ENCODE measurements around the gene FASN.

Gene FASN

DNA sequence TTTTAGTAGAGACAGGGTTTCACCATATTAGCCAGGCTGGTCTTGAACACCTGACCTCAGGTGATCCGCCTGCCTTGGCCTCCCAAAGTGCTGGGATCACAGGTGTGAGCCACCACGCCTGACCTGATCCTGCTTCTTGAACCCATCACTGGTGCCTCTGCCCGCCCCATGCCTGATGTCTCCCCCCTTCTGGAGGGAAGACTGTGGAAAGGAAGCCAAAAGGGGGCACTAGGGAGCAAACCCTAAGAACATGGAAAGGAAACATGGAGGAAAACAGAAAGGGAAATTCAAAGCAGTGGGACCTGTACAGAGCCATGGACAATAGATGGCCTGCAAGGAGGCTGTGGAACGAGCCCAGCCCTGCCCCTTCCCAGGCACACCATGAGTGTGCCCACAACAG, 31.1 kb upstream of the FASN start:
- no peak for TF ChIP-seq POLR2AphosphoS5 (IDR thresholded peaks at IDR 0.05; ENCODE audit: borderline replicate concordance, low read depth, low read length)
- no peak for TF ChIP-seq EZH2 (IDR thresholded peaks at IDR 0.05)
- TF ChIP-seq FOXP2 (optimal IDR thresholded peaks at IDR 0.05; ENCODE audit: control extremely low read depth, extremely low read length, insufficient read depth): no peak
- H3K9me3 ChIP-seq (ENCODE audit: low read depth, low read length): no peaks in the 10 kb centered on the region
- H3K9ac ChIP-seq (ENCODE audit: insufficient read length): no peak overlapping the region
- H3K36me3 ChIP-seq (ENCODE audit: insufficient read depth, low read length): no peaks in the 10 kb centered on the region
- no peak for DNase-seq (ENCODE audit: low read depth, low spot score)
- H3K27ac ChIP-seq: no peak overlapping the region
- H3K4me3 ChIP-seq: no peak overlapping the region

DNA sequence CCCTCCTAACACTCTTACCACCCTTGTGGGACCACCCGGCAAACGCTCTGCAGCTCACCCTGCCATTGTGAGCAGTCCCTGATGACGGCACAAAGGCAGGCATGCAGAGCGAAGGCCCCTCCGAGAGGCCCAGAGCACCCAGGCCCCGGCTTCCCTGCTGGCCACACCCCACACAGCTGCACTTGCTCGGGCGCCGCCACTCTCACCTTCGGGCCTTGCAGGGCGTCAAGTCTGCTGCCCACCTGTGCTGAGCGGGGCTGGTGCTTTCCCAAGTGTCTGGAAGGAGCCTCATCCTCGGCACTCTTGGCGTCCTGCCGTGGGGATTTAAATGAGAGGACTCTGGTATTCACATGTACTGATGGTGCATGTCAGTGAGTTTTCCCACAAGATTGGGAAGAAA, 30.3 kb upstream of the FASN start:
- no peak overlapping the region for H3K9ac ChIP-seq (ENCODE audit: insufficient read length)
- no peak overlapping the region for H3K27ac ChIP-seq
- H3K36me3 ChIP-seq (ENCODE audit: insufficient read depth, low read length): no peaks in the 10 kb centered on the region
- TF ChIP-seq FOXP2 (optimal IDR thresholded peaks at IDR 0.05; ENCODE audit: control extremely low read depth, extremely low read length, insufficient read depth): no peak
- no peak for TF ChIP-seq POLR2AphosphoS5 (IDR thresholded peaks at IDR 0.05; ENCODE audit: borderline replicate concordance, low read depth, low read length)
- no peak for TF ChIP-seq EZH2 (IDR thresholded peaks at IDR 0.05)
- H3K9me3 ChIP-seq (ENCODE audit: low read depth, low read length): no peaks in the 10 kb centered on the region
- DNase-seq (ENCODE audit: low read depth, low spot score): no peak
- H3K4me3 ChIP-seq: no peak overlapping the region

DNA sequence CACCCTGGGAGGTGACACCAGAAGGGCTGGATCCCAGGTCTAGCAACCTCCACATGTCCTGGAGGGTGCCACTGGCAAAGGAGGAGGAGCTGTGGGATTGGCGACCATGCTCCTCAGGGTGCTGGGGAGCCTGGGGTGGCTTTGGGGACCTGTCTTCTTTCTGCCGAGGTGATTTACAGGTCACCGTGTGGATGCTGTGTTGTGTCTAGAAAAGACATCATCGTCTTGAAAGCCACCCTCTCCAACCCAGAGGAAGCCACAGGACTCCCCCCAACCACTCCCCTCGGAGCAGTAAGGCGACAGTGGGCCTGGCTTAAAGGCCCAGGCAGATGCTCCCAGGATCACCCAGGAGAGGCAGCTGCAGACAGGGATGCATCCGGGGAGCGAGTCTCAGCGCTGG, 29.7 kb upstream of the FASN start:
- no peaks in the 10 kb centered on the region for H3K36me3 ChIP-seq (ENCODE audit: insufficient read depth, low read length)
- no peak overlapping the region for H3K9ac ChIP-seq (ENCODE audit: insufficient read length)
- H3K4me3 ChIP-seq: no peak overlapping the region
- no peak overlapping the region for H3K27ac ChIP-seq
- DNase-seq (ENCODE audit: low read depth, low spot score): no peak
- H3K9me3 ChIP-seq (ENCODE audit: low read depth, low read length): no peaks in the 10 kb centered on the region
- TF ChIP-seq EZH2 (IDR thresholded peaks at IDR 0.05): no peak
- no peak for TF ChIP-seq POLR2AphosphoS5 (IDR thresholded peaks at IDR 0.05; ENCODE audit: borderline replicate concordance, low read depth, low read length)
- no peak for TF ChIP-seq FOXP2 (optimal IDR thresholded peaks at IDR 0.05; ENCODE audit: control extremely low read depth, extremely low read length, insufficient read depth)

DNA sequence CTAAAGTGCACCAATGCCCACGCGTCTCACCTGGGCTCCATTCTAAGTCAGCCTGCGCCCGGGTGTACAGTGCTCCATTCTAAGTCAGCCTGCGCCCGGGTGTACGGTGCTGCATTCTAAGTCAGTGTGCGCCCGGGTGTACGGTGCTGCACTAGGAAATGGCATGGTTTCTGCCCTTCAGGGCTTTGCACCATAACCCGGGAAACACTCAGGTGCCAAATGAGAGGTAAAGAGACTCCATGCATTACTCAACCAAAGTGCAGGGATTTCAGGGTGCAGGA, 29.2 kb upstream of the FASN start:
- Histone ChIP-seq H3K27ac (no peak overlapping the region), H3K9ac (ENCODE audit: insufficient read length) (no peak overlapping the region), H3K9me3 (ENCODE audit: low read depth, low read length) (no peaks in the 10 kb centered on the region), H3K4me3 (no peak overlapping the region), H3K36me3 (ENCODE audit: insufficient read depth, low read length) (no peaks in the 10 kb centered on the region)
- DNase-seq (ENCODE audit: low read depth, low spot score): no peak
- TF ChIP-seq EZH2 (IDR thresholded peaks at IDR 0.05): no peak

DNA sequence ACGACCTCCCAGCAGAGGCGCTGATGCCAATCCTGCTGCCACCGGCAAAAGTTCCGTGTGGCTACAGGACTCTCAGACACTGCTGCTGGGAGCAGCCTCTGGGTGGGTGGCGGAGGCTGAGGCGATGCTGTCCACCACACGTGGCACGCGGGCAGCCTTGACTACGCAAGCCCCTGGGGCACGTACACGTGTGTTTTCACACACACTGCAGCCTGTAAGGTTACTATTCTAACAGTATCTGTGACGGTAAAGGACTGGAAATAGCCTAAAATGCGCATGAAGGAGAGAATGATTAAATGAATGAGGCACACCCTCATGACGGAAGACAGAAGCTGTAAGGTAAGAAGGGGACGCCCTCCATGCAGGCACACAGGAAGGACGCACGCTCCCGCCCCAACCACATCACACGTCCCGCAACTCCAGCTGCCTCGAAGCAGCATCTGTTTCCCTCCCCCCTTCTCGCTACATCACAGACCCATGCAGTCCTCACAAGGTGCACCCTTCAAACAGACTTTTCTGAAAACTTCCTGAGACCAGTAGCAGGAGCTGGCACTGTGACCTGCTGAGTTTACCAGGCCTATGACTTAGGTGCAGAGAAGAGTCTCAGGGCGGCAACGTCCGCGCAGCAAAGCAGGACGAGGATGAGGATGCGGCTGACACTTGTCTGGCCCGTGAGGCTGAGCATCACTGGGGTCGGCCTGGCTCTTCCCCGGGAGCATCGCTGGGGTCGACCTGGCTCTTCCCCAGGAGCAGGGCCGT, 28.7 kb upstream of the FASN start:
- Histone ChIP-seq H3K36me3 (ENCODE audit: insufficient read depth, low read length) (no peaks in the 10 kb centered on the region), H3K9ac (ENCODE audit: insufficient read length) (no peak overlapping the region), H3K27ac (no peak overlapping the region), H3K9me3 (ENCODE audit: low read depth, low read length) (no peaks in the 10 kb centered on the region), H3K4me3 (no peak overlapping the region)
- no peak for TF ChIP-seq EZH2 (IDR thresholded peaks at IDR 0.05)
- no peak for TF ChIP-seq FOXP2 (optimal IDR thresholded peaks at IDR 0.05; ENCODE audit: control extremely low read depth, extremely low read length, insufficient read depth)
- no peak for TF ChIP-seq POLR2AphosphoS5 (IDR thresholded peaks at IDR 0.05; ENCODE audit: borderline replicate concordance, low read depth, low read length)
- no peak for DNase-seq (ENCODE audit: low read depth, low spot score)

DNA sequence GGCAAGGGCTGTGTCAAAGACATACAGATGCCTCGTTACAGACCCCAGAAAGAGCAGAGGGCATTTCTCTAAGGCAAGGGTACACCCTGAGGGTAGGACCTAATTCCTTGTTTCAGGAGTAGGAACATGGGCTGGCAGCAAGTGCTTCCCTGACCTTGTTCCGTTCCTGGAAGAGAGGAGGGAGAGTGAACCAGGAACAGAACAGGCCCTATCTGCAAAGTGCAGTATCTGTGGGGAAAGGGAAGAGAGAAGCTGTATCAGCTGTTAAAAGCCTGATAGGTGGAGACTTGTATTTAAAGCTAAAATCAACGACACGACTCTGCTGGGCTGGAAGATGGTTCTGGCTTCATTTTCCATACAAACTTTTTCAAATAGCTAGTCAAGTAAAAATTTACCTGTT, 26.1 kb upstream of the FASN start:
- no peak overlapping the region for H3K27ac ChIP-seq
- no peak for TF ChIP-seq FOXP2 (optimal IDR thresholded peaks at IDR 0.05; ENCODE audit: control extremely low read depth, extremely low read length, insufficient read depth)
- no peak for TF ChIP-seq EZH2 (IDR thresholded peaks at IDR 0.05)
- TF ChIP-seq POLR2AphosphoS5 (IDR thresholded peaks at IDR 0.05; ENCODE audit: borderline replicate concordance, low read depth, low read length): no peak
- no peak overlapping the region for H3K9ac ChIP-seq (ENCODE audit: insufficient read length)
- H3K9me3 ChIP-seq (ENCODE audit: low read depth, low read length): no peaks in the 10 kb centered on the region
- no peak overlapping the region for H3K4me3 ChIP-seq
- no peaks in the 10 kb centered on the region for H3K36me3 ChIP-seq (ENCODE audit: insufficient read depth, low read length)
- DNase-seq (ENCODE audit: low read depth, low spot score): no peak

DNA sequence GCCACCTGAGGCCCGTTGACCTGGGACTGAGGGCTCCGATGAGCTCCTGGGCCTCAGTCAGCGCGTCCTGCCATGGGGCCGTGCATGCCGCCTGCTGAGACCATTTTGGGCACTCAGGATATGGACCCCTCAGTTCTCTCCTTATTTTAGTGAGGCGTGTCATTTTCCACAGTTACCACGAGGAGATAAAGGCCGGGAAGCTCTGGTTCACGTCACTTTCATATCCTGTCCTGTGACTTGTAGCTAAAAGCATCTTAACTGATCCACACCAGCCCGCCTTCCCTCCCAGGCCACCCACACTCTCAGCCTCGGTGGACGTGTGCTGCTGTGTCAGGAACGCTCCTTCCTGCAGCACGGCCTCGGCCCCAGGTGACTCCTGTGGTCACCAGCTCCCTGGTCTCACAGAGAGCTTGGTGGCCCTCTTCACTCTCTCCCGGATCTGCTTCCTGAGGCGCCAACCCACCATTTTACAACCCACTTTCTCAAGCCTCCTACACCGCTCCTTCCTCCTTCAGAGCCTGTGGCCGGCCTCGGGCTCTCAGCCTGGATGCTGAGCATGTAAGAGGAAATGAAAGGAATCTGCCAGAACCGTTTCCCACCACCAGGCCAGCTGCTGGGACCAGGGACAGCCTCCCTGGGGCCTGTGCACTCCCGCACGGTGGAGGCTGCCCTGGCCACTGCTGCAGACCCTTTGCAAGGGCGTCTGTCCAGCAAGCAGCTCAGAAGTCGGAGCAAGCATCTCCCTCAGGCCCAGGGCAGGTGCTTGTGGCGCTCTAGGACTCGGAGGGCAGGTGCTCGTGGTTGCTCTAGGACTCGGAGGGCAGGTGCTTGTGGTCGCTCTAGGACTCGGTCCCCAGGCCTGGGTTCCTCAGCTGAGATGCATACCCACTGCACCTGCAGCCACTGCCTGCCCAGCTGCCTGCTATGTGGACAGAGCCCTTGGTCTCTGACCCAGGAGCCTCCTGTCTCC, 23.9 kb upstream of the FASN start:
- no peak overlapping the region for H3K9ac ChIP-seq (ENCODE audit: insufficient read length)
- H3K27ac ChIP-seq: no peak overlapping the region

DNA sequence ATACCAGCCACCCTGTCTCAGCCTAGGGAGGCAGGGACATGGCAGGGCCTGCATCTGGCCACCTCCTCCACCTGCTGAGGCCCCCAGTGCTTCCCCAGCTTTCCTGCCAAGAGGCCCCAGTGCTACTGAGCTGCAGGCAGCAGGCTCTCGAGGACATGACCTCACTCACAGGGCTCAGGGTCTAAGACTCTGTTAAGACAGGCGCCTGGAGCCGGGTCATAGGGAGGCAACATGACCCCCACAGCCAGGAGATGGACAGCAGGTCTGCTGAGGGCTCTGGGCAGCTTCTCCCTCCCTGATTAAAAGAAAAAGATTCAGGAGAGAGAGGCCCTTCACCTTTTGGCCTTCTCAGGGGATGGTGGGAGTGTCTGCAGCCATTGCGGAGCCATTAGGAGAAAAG, 23.2 kb upstream of the FASN start:
- Histone ChIP-seq H3K4me3 (no peak overlapping the region), H3K27ac (no peak overlapping the region), H3K36me3 (ENCODE audit: insufficient read depth, low read length) (no peaks in the 10 kb centered on the region), H3K9ac (ENCODE audit: insufficient read length) (no peak overlapping the region), H3K9me3 (ENCODE audit: low read depth, low read length) (no peaks in the 10 kb centered on the region)
- TF ChIP-seq FOXP2 (optimal IDR thresholded peaks at IDR 0.05; ENCODE audit: control extremely low read depth, extremely low read length, insufficient read depth) (no peak), EZH2 (IDR thresholded peaks at IDR 0.05) (no peak), POLR2AphosphoS5 (IDR thresholded peaks at IDR 0.05; ENCODE audit: borderline replicate concordance, low read depth, low read length) (no peak)
- no peak for DNase-seq (ENCODE audit: low read depth, low spot score)

More for the DNA sequence above, 23.9 kb upstream of the FASN start:
- Histone ChIP-seq H3K9me3 (ENCODE audit: low read depth, low read length) (no peaks in the 10 kb centered on the region), H3K4me3 (no peak overlapping the region), H3K36me3 (ENCODE audit: insufficient read depth, low read length) (no peaks in the 10 kb centered on the region)
- TF ChIP-seq EZH2 (IDR thresholded peaks at IDR 0.05): no peak
- DNase-seq (ENCODE audit: low read depth, low spot score): no peak
